Measurements from ENCODE around the gene REEP1. TPM values are rescaled to one million over a fixed set of nuclear protein-coding genes. Genes with fewer than 3 reads are reported as not detected.
A peak's percentile ranks its signal among the peaks of the same experiment; 100 is the strongest.

The REEP1 gene
- total RNA-seq, 1 donor from 2014 or later: 167 TPM

- no peak for DNase-seq
- Mint-ChIP-seq H3K4me1 (ENCODE audit: low read depth, unreplicated experiment) (peaks cover 18% of the 10 kb centered on the region), H3K36me3 (ENCODE audit: unreplicated experiment) (peaks cover 10% of the 10 kb centered on the region), H3K27ac (ENCODE audit: unreplicated experiment) (peak overlapping the region; percentile 40), H3K27me3 (ENCODE audit: unreplicated experiment) (peaks cover 12% of the 10 kb centered on the region), H3K9me3 (ENCODE audit: unreplicated experiment) (peaks cover 14% of the 10 kb centered on the region), H3K4me3 (ENCODE audit: unreplicated experiment) (peak overlapping the region; percentile 85)
- TF ChIP-seq CTCF (IDR thresholded peaks at IDR 0.05; ENCODE audit: partially characterized antibody, unreplicated experiment): no peak
Observed at GRCh38 chr2:86338778-86339295, 1.4 kb upstream of the REEP1 start.

- Mint-ChIP-seq H3K4me1 (ENCODE audit: low read depth, unreplicated experiment) (peaks cover 29% of the 10 kb centered on the region), H3K9me3 (ENCODE audit: unreplicated experiment) (peaks cover 14% of the 10 kb centered on the region), H3K27ac (ENCODE audit: unreplicated experiment) (peak overlapping the region; percentile 97), H3K36me3 (ENCODE audit: unreplicated experiment) (peaks cover 8% of the 10 kb centered on the region), H3K27me3 (ENCODE audit: unreplicated experiment) (peaks cover 17% of the 10 kb centered on the region), H3K4me3 (ENCODE audit: unreplicated experiment) (peak overlapping the region; percentile 98)
- TF ChIP-seq CTCF (IDR thresholded peaks at IDR 0.05; ENCODE audit: partially characterized antibody, unreplicated experiment): no peak
- DNase-seq: peak; percentile 60
Observed at GRCh38 chr2:86336675-86337243, 667 bp downstream of the REEP1 start.

- H3K27me3 Mint-ChIP-seq (ENCODE audit: unreplicated experiment): peaks cover 17% of the 10 kb centered on the region
- TF ChIP-seq CTCF (IDR thresholded peaks at IDR 0.05; ENCODE audit: partially characterized antibody, unreplicated experiment): no peak
- peaks cover 14% of the 10 kb centered on the region for H3K9me3 Mint-ChIP-seq (ENCODE audit: unreplicated experiment)
- peak overlapping the region; percentile 98 for H3K4me3 Mint-ChIP-seq (ENCODE audit: unreplicated experiment)
- peaks cover 33% of the 10 kb centered on the region for H3K4me1 Mint-ChIP-seq (ENCODE audit: low read depth, unreplicated experiment)
- H3K36me3 Mint-ChIP-seq (ENCODE audit: unreplicated experiment): peaks cover under 1% of the 10 kb centered on the region
- peak overlapping the region; percentile 97 for H3K27ac Mint-ChIP-seq (ENCODE audit: unreplicated experiment)
- DNase-seq: peak; percentile 62
Observed at GRCh38 chr2:86335865-86336674, 1.4 kb downstream of the REEP1 start.

GRCh38 chr2:86333378-86333777 lies 4.0 kb downstream of the REEP1 start:
- DNase-seq: no peak
- Mint-ChIP-seq H3K4me3 (ENCODE audit: unreplicated experiment) (peak overlapping the region; percentile 79), H3K4me1 (ENCODE audit: low read depth, unreplicated experiment) (peaks cover 33% of the 10 kb centered on the region), H3K27me3 (ENCODE audit: unreplicated experiment) (peaks cover 17% of the 10 kb centered on the region), H3K9me3 (ENCODE audit: unreplicated experiment) (peaks cover 16% of the 10 kb centered on the region), H3K36me3 (ENCODE audit: unreplicated experiment) (peaks cover 10% of the 10 kb centered on the region), H3K27ac (ENCODE audit: unreplicated experiment) (no peak overlapping the region)
- TF ChIP-seq CTCF (IDR thresholded peaks at IDR 0.05; ENCODE audit: partially characterized antibody, unreplicated experiment): no peak

- no peak for DNase-seq
- TF ChIP-seq CTCF (IDR thresholded peaks at IDR 0.05; ENCODE audit: partially characterized antibody, unreplicated experiment): no peak
- peaks cover 15% of the 10 kb centered on the region for H3K9me3 Mint-ChIP-seq (ENCODE audit: unreplicated experiment)
- H3K4me1 Mint-ChIP-seq (ENCODE audit: low read depth, unreplicated experiment): peaks cover 33% of the 10 kb centered on the region
- H3K4me3 Mint-ChIP-seq (ENCODE audit: unreplicated experiment): peak overlapping the region; percentile 79
- H3K36me3 Mint-ChIP-seq (ENCODE audit: unreplicated experiment): peaks cover 10% of the 10 kb centered on the region
- H3K27me3 Mint-ChIP-seq (ENCODE audit: unreplicated experiment): peaks cover 12% of the 10 kb centered on the region
- H3K27ac Mint-ChIP-seq (ENCODE audit: unreplicated experiment): no peak overlapping the region
Observed at GRCh38 chr2:86332654-86333053, 4.8 kb downstream of the REEP1 start.
